CD14-positive monocyte (primary cell): ENCODE results near the gene PLXNC1. TPM values are rescaled to one million over a fixed set of nuclear protein-coding genes. Genes with fewer than 3 reads are reported as not detected.

ENCODE experiments used
- DNase-seq, 3 donors: peaks; one replicate each; pipeline ENCODE4 v3.0.0-alpha.2; 2011 to 2022
- H2AFZ ChIP-seq: 2 replicates; pipeline ENCODE4 v1.6.0; 2012; ENCODE audit warnings: mild to moderate bottlenecking, low read depth, low read length, inconsistent platforms; ENCODE audit not compliant: insufficient read depth, poor library complexity, severe bottlenecking
- H3K27ac ChIP-seq, 2 donors: 1 replicate in 1 of 2; 2 replicates in 1 of 2; pipeline ENCODE4 v1.5.1; 2012 to 2013; ENCODE audit warnings: low read length in 2 of 2, control low read depth in 1 of 2, inconsistent platforms in 1 of 2, low read depth in 1 of 2, mild to moderate bottlenecking in 1 of 2
- H3K27me3 ChIP-seq, 2 donors: one replicate each; pipeline versions ENCODE4 v1.6.0 to v1.6.1; 2011 to 2013; ENCODE audit warnings: low read length in 2 of 2; ENCODE audit not compliant: control insufficient read depth in 2 of 2, insufficient read depth in 2 of 2
- H3K36me3 ChIP-seq, 2 donors: replicated peaks in 1 of 2; 1 replicate in 1 of 2; 2 replicates in 1 of 2; pipeline versions ENCODE4 v1.5.1 to v1.6.1; 2012 to 2013; ENCODE audit warnings: low read length in 2 of 2, control low read depth in 1 of 2, inconsistent platforms in 1 of 2, mild to moderate bottlenecking in 1 of 2; ENCODE audit not compliant: insufficient read depth in 2 of 2, control insufficient read depth in 1 of 2
- H3K4me1 ChIP-seq, 2 donors: 1 replicate in 1 of 2; 2 replicates in 1 of 2; pipeline versions ENCODE4 v1.5.1 to v1.6.1; 2012 to 2013; ENCODE audit warnings: low read length in 2 of 2, control low read depth in 1 of 2, inconsistent platforms in 1 of 2, mild to moderate bottlenecking in 1 of 2, moderate library complexity in 1 of 2; ENCODE audit not compliant: insufficient read depth in 2 of 2, control insufficient read depth in 1 of 2
- H3K4me2 ChIP-seq: replicated peaks from 2 replicates; pipeline ENCODE3; 2012; ENCODE audit warnings: low read length, moderate library complexity, mild to moderate bottlenecking; ENCODE audit not compliant: poor library complexity, severe bottlenecking; ENCODE audit errors: extremely low read depth
- H3K4me3 ChIP-seq, 3 experiments: fragments of 200-600 bp in 1 of 3; sonication (generic) in 1 of 3; replicated peaks in 1 of 3; 1 replicate in 2 of 3; 2 replicates in 1 of 3; pipeline ENCODE4 v1.5.1; 2011 to 2013; ENCODE audit warnings: low read length in 3 of 3, mild to moderate bottlenecking in 3 of 3, control low read depth in 2 of 3, low read depth in 2 of 3, inconsistent platforms in 1 of 3, moderate library complexity in 1 of 3
- H3K79me2 ChIP-seq: 2 replicates; pipeline ENCODE4 v1.6.0; 2012; ENCODE audit warnings: mild to moderate bottlenecking, control low read depth, inconsistent platforms, low read length, moderate library complexity; ENCODE audit not compliant: insufficient read depth
- H3K9ac ChIP-seq: 2 replicates; pipeline ENCODE4 v1.6.0; 2017; ENCODE audit warnings: low read length, mild to moderate bottlenecking; ENCODE audit not compliant: insufficient read depth, poor library complexity, severe bottlenecking
- H3K9me3 ChIP-seq, 2 donors: replicated peaks in 1 of 2; 1 replicate in 1 of 2; 2 replicates in 1 of 2; pipeline versions ENCODE4 v1.5.1 to v1.6.1; 2012 to 2013; ENCODE audit warnings: low read length in 2 of 2, control low read depth in 1 of 2; ENCODE audit not compliant: control insufficient read depth in 1 of 2, insufficient read depth in 1 of 2
- H4K20me1 ChIP-seq: 2 replicates; pipeline ENCODE4 v1.6.0; 2012; ENCODE audit warnings: mild to moderate bottlenecking, low read length, control low read depth, moderate library complexity; ENCODE audit not compliant: insufficient read depth
- H3K27ac Mint-ChIP-seq, 7 donors: one replicate each; pipeline ENCODE4 v1.8.0; 2020; ENCODE audit warnings: mild to moderate bottlenecking in 7 of 7, mixed read lengths in 7 of 7, moderate library complexity in 6 of 7, inconsistent platforms in 2 of 7
- H3K27me3 Mint-ChIP-seq, 3 donors: one replicate each; pipeline ENCODE4 v1.8.0; 2021 to 2022; ENCODE audit warnings: low read depth in 3 of 3, mild to moderate bottlenecking in 3 of 3, mixed read lengths in 3 of 3, moderate library complexity in 3 of 3, inconsistent platforms in 1 of 3
- H3K36me3 Mint-ChIP-seq, 2 donors: one replicate each; pipeline ENCODE4 v1.8.0; 2020; ENCODE audit warnings: mixed read lengths in 2 of 2, inconsistent platforms in 1 of 2, mild to moderate bottlenecking in 1 of 2
- H3K4me1 Mint-ChIP-seq: one replicate; pipeline ENCODE4 v1.8.0; 2020; ENCODE audit warnings: mild to moderate bottlenecking, mixed read lengths
- H3K4me3 Mint-ChIP-seq, 2 donors: one replicate each; pipeline ENCODE4 v1.8.0; 2020; ENCODE audit warnings: mild to moderate bottlenecking in 2 of 2, mixed read lengths in 2 of 2, moderate library complexity in 1 of 2
- H3K9me3 Mint-ChIP-seq, 7 donors: one replicate each; pipeline ENCODE4 v1.8.0; 2020 to 2022; ENCODE audit warnings: mixed read lengths in 7 of 7, mild to moderate bottlenecking in 6 of 7, moderate library complexity in 6 of 7, inconsistent platforms in 2 of 7
- WGBS: methylation state at CpG from one replicate; pipeline ENCODE4 v1.1.5; 2013; ENCODE audit warnings: missing lambda C conversion rate; ENCODE audit not compliant: insufficient coverage; 5-methylcytosine and 5-hydroxymethylcytosine counted together
- intact Hi-C, 2 donors: fragments of 100-400 bp; cut with micrococcal nuclease; formaldehyde crosslinking; loops; one replicate each; pipeline versions ENCODE4 v1.15.0 to v1.15.1; 2023
- polyA plus RNA-seq, 3 donors: library from polyadenylated mRNA; depleted of rRNA in 1 of 3; unstranded in 2 of 3; stranded (reverse) in 1 of 3; fragments of 300-500 nt in 2 of 3; fragments of >200 nt in 1 of 3; fragmentation: Illumina TruSeq in 2 of 3; gene quantifications; 1 replicate in 2 of 3; 2 replicates in 1 of 3; pipeline ENCODE4 v1.2.3, GENCODE V29; 2012 to 2021
- TF ChIP-seq, protein P1 (sequence below): fragments of 200-600 bp; IDR thresholded peaks from one replicate; pipeline ENCODE4 v1.8.0; 2022; ENCODE audit warnings: antibody characterized with exemption, mild to moderate bottlenecking

The PLXNC1 gene
- polyA plus RNA-seq, 3 donors = 14.3 to 35.2 (median 15.4) TPM

DNA sequence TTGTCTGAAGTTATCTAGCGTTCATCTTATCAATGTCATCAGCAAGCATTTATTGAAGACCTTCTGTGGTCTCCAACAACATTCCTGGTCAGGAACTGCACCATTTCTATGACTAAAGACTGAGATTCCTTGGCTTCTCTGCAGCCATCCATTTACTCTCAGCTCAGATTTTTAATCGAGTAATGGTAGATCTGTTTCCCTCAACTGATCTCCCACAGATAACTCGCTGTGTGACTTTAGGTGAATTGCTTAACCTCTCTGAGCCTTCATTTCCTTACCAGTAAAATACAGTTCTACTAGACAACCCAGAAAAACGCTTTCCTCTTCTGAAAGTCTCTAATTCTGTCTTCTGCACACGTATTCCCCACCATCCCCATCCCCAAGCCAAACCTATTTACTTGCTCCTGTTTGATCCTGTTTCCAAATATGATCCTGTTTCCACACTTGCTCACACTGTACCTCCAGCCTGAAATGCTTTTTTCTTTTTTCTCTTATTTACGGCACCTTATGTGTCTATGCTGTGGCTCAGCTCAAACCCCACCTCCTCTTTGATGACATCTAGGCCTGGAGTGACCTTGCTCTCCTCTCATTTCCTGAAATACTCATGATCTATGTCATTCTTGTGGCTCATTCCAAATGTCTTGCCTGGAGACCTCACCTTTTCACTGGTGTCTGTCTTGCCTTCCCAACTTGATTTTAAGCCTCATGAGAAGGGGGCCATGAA is 21.8 kb downstream of the PLXNC1 start:
- H3K36me3 Mint-ChIP-seq = peaks cover 48 to 57% of the 10 kb centered on the region in 2 donors
- no peak overlapping the region for H3K9ac ChIP-seq
- H2AFZ ChIP-seq = no peak overlapping the region
- H3K27me3 Mint-ChIP-seq = peaks cover 0 to 2% (median 0%) of the 10 kb centered on the region in 3 donors
- DNase-seq = no peak
- H3K27me3 ChIP-seq = no peaks in the 10 kb centered on the region
- no peak overlapping the region for H3K4me3 Mint-ChIP-seq
- peaks cover 0 to 2% (median 0%) of the 10 kb centered on the region in 7 donors for H3K9me3 Mint-ChIP-seq
- TF ChIP-seq, protein P1, sequence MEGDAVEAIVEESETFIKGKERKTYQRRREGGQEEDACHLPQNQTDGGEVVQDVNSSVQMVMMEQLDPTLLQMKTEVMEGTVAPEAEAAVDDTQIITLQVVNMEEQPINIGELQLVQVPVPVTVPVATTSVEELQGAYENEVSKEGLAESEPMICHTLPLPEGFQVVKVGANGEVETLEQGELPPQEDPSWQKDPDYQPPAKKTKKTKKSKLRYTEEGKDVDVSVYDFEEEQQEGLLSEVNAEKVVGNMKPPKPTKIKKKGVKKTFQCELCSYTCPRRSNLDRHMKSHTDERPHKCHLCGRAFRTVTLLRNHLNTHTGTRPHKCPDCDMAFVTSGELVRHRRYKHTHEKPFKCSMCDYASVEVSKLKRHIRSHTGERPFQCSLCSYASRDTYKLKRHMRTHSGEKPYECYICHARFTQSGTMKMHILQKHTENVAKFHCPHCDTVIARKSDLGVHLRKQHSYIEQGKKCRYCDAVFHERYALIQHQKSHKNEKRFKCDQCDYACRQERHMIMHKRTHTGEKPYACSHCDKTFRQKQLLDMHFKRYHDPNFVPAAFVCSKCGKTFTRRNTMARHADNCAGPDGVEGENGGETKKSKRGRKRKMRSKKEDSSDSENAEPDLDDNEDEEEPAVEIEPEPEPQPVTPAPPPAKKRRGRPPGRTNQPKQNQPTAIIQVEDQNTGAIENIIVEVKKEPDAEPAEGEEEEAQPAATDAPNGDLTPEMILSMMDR = no peak
- no peaks in the 10 kb centered on the region for H3K9me3 ChIP-seq
- H3K4me2 ChIP-seq = no peak overlapping the region
- H3K27ac Mint-ChIP-seq = peak overlapping the region in 5 of 7 donors; percentile 3 to 91 (median 71)
- H3K79me2 ChIP-seq = peaks cover 52% of the 10 kb centered on the region
- 95% methylated on average over 5 of the region's 6 CpGs for WGBS
- H3K4me1 Mint-ChIP-seq = peaks cover 59% of the 10 kb centered on the region
- H3K4me3 ChIP-seq = no peak overlapping the region
- peaks cover 37% of the 10 kb centered on the region in 2 donors for H3K4me1 ChIP-seq
- peaks cover 43% of the 10 kb centered on the region for H4K20me1 ChIP-seq
- H3K27ac ChIP-seq = no peak overlapping the region
- intact Hi-C loops = loop anchor here in 1 of 2 donors (2.0 to 10.0 kb wide), 5 partner anchors 15 to 475 kb away; no protein-coding TSS in a partner anchor
- peaks cover 21 to 44% of the 10 kb centered on the region in 2 donors for H3K36me3 ChIP-seq

DNA sequence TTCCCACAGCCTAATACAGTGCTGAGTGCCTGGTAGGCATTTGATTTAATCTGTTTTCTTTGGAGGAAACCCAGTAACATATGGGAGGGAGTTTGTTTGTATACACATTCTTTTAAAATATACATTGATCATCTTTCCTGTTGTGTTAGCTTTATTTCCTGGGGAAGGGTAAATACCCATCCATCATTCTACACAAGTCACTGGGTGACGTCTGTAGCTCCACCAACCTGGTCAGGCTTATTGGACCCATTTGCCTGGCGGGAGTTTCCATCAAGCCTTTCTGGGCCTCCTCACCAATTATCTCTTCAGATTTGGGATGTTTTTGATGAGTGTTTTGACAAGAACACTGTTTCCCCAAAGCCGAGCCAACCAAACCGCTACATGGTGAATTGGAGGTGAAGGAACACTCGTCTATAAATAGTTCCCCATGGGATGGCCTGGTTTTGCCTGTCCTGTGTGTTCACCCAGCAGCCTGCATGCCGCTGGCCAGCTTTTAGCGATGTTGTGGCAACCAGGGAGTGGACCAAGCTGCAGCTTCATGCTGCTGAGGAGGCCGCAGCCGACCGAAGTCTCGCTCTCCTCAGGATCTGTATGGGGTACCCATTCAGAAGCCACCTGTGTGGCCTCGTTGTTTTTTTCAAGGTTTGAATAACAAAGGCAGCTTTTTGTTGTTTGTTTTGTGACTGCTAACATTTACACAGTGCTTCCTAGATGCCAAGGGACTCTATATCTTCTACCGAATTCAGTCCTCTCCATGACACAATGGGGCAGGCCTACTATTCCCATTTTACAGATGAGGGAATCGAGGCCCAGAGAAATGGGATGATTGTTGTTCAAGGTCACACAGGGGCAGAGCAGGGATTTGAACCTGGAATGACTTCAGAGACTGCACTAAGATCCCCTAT is 22.6 kb downstream of the PLXNC1 start:
- peaks cover 45 to 46% of the 10 kb centered on the region in 2 donors for H3K4me1 ChIP-seq
- Mint-ChIP-seq H3K9me3 (peaks cover 0 to 2% (median 0%) of the 10 kb centered on the region in 7 donors), H3K4me1 (peaks cover 60% of the 10 kb centered on the region), H3K27ac (peak overlapping the region; percentile 90 to 98 (median 93)), H3K4me3 (no peak overlapping the region), H3K27me3 (peaks cover 0 to 2% (median 0%) of the 10 kb centered on the region in 3 donors), H3K36me3 (peaks cover 51 to 58% of the 10 kb centered on the region in 2 donors)
- H3K9ac ChIP-seq = no peak overlapping the region
- intact Hi-C loops = loop anchor here in 1 of 2 donors (2.0 to 10.0 kb wide), 5 partner anchors 16 to 474 kb away; no protein-coding TSS in a partner anchor
- no peak for DNase-seq
- H3K79me2 ChIP-seq = peaks cover 46% of the 10 kb centered on the region
- peak overlapping the region in 1 of 2 donors; percentile 97 for H3K27ac ChIP-seq
- no peaks in the 10 kb centered on the region for H3K27me3 ChIP-seq
- H3K4me3 ChIP-seq = no peak overlapping the region
- no peak overlapping the region for H3K4me2 ChIP-seq
- H3K9me3 ChIP-seq = no peaks in the 10 kb centered on the region
- TF ChIP-seq, protein P1 = no peak
- peaks cover 35% of the 10 kb centered on the region for H4K20me1 ChIP-seq
- H2AFZ ChIP-seq = no peak overlapping the region
- peaks cover 21 to 44% of the 10 kb centered on the region in 2 donors for H3K36me3 ChIP-seq
- WGBS = 100% methylated on average over 9 of the region's 14 CpGs
